ENCODE data around the gene CRAMP1. TPM values are rescaled to one million over a fixed set of nuclear protein-coding genes. Genes with fewer than 3 reads are reported as not detected.

The CRAMP1 gene
- total RNA-seq, 1 experiment from 2014 or later = 22.9 TPM

GRCh38 chr16:1656808-1657617 lies 44.9 kb downstream of the CRAMP1 start (continued):
- TF ChIP-seq REST (IDR thresholded peaks at IDR 0.05; ENCODE audit: low read depth) (no peak), ZBTB33 (IDR thresholded peaks at IDR 0.05; ENCODE audit: extremely low read depth, insufficient replicate concordance, low read length) (no peak), ELF1 (IDR thresholded peaks at IDR 0.05; ENCODE audit: borderline replicate concordance, low read depth) (no peak), RAD21 (IDR thresholded peaks at IDR 0.05; ENCODE audit: low read depth) (no peak), ZFX (IDR thresholded peaks at IDR 0.05) (no peak), FOSL1 (IDR thresholded peaks at IDR 0.05; ENCODE audit: low read depth) (no peak), SRF (IDR thresholded peaks at IDR 0.05; ENCODE audit: low read depth) (no peak), SP1 (IDR thresholded peaks at IDR 0.05; ENCODE audit: low read depth) (no peak), POLR2AphosphoS5 (IDR thresholded peaks at IDR 0.05; ENCODE audit: low read depth, low read length) (no peak), EZH2 (IDR thresholded peaks at IDR 0.05) (no peak)
